GM23248 (cell line): ENCODE results near the gene SVEP1. TPM values are rescaled to one million over a fixed set of nuclear protein-coding genes. Genes with fewer than 3 reads are reported as not detected.

Experiments
- DNase-seq: peaks from one replicate; pipeline ENCODE4 v3.0.0-alpha.2; 2015
- H2AFZ ChIP-seq: fragments of 200-600 bp; sonication (generic); 2 replicates; pipeline ENCODE4 v1.6.1; 2016; ENCODE audit warnings: antibody characterized with exemption
- H3F3A ChIP-seq: fragments of 200-600 bp; sonication (generic); 2 replicates; pipeline ENCODE4 v1.6.1; 2016; ENCODE audit warnings: mild to moderate bottlenecking, antibody characterized with exemption, mixed run types; ENCODE audit not compliant: insufficient read depth
- H3K27ac ChIP-seq: fragments of 200-600 bp; sonication (generic); 2 replicates; pipeline ENCODE4 v1.5.1; 2016; ENCODE audit warnings: mild to moderate bottlenecking
- H3K27me3 ChIP-seq: fragments of 200-600 bp; sonication (generic); replicated peaks from 2 replicates; pipeline ENCODE4 v1.6.1; 2016; ENCODE audit warnings: mild to moderate bottlenecking; ENCODE audit not compliant: insufficient read depth
- H3K36me3 ChIP-seq: fragments of 200-600 bp; sonication (generic); 2 replicates; pipeline ENCODE4 v1.6.1; 2016; ENCODE audit warnings: low read depth, mild to moderate bottlenecking
- H3K4me1 ChIP-seq: fragments of 200-600 bp; sonication (generic); 2 replicates; pipeline ENCODE4 v1.6.1; 2016; ENCODE audit warnings: mild to moderate bottlenecking; ENCODE audit not compliant: insufficient read depth
- H3K4me2 ChIP-seq: fragments of 200-600 bp; sonication (generic); one replicate; pipeline ENCODE4 v1.6.1; 2016; ENCODE audit warnings: mild to moderate bottlenecking; ENCODE audit not compliant: unreplicated experiment
- H3K4me3 ChIP-seq: fragments of 200-600 bp; sonication (generic); 2 replicates; pipeline ENCODE4 v1.5.1; 2016; ENCODE audit warnings: mild to moderate bottlenecking
- H3K79me2 ChIP-seq: fragments of 200-600 bp; sonication (generic); 2 replicates; pipeline ENCODE4 v1.6.1; 2016; ENCODE audit warnings: mild to moderate bottlenecking; ENCODE audit not compliant: insufficient read depth
- H3K9ac ChIP-seq: fragments of 200-600 bp; sonication (generic); 2 replicates; pipeline ENCODE4 v1.6.1; 2016; ENCODE audit warnings: mild to moderate bottlenecking
- H3K9me2 ChIP-seq: fragments of 200-600 bp; sonication (generic); 2 replicates; pipeline ENCODE4 v1.6.1; 2016; ENCODE audit warnings: mixed run types, mild to moderate bottlenecking, moderate library complexity; ENCODE audit not compliant: insufficient read depth
- H3K9me3 ChIP-seq: fragments of 200-600 bp; sonication (generic); one replicate; pipeline ENCODE4 v1.6.1; 2017; ENCODE audit warnings: low read depth
- H4K20me1 ChIP-seq: fragments of 200-600 bp; sonication (generic); 2 replicates; pipeline ENCODE4 v1.6.0; 2016; ENCODE audit not compliant: insufficient read depth
- EZH2 ChIP-seq: fragments of 200-600 bp; sonication (generic); IDR thresholded peaks from 2 replicates; pipeline ENCODE4 v1.6.1; 2018; ENCODE audit warnings: antibody characterized with exemption, mild to moderate bottlenecking; ENCODE audit not compliant: insufficient read depth, poor library complexity, severe bottlenecking
- EZH2phosphoT487 ChIP-seq: fragments of 200-600 bp; sonication (generic); IDR thresholded peaks from 2 replicates; pipeline ENCODE4 v1.6.1; 2018; ENCODE audit warnings: antibody characterized with exemption, moderate library complexity, mild to moderate bottlenecking, low read depth; ENCODE audit not compliant: insufficient read depth
- WGBS, 2 experiments: methylation state at CpG; one replicate each; pipeline ENCODE4 v1.1.6; 2015 to 2017; ENCODE audit warnings: low lambda C conversion rate in 2 of 2, low coverage in 1 of 2; ENCODE audit errors: missing lambda C conversion rate in 2 of 2; 5-methylcytosine and 5-hydroxymethylcytosine counted together
- in situ Hi-C: fragments of 300-500 bp; cut with MboI; formaldehyde crosslinking; loops from 2 replicates; pipeline ENCODE4 v1.15.0; 2020
- polyA plus RNA-seq: library from polyadenylated mRNA; unstranded; fragments of >200 nt; fragmentation: Nextera tagmentation; extraction: Ambion mirVana; gene quantifications from 2 replicates; pipeline ENCODE4 v1.2.1, GENCODE V29; 2016
- total RNA-seq: library from RNA; depleted of rRNA; stranded (reverse); fragments of >200 nt; shearing (Covaris generic); gene quantifications from 2 replicates; pipeline ENCODE4 v1.2.3, GENCODE V29; 2014

The SVEP1 gene
- total and polyA plus RNA-seq, 2 experiments from 2014 or later = 13.6 to 47.3 TPM

DNA sequence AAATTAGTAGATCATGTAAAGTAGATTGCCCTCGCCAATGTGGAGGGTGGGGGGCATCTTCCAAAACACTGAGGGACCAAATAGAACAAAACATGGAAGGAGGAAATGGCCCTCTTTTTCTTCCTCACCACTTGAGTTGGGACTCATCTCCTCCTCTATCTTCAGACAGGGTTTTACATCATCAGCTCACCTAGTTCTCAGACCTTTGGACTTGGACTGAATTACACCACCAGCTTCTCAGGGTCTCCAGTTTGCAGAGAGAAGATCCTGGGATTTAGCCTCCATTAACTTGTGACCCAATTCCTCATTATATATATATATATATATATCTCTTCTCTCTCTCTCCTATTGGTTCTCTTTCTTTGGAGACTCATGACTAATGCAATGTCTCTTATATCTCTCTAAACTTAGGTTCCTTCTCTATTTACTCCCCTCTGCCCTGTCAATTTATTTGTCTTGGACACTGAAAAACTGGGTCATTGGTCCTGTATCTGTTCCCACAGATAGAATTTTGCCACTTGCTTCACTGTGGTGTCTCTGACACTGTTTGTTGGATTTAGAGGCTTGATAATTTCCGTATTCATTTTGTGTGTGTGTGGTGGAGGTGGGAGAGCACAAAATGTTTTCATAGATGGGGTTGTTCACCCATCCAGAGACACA lies 187.6 kb downstream of the SVEP1 start:
- Histone ChIP-seq H3K4me2 (no peak overlapping the region), H3K36me3 (peaks cover 10% of the 10 kb centered on the region; the same call in 1 of the 2 replicates)
- 90 to 92% methylated on average over 2 of the region's 2 CpGs for WGBS, 2 experiments

GRCh38 chr9:110389148-110389750 lies 190.3 kb downstream of the SVEP1 start:
- no peaks in the 10 kb centered on the region for H3K9me2 ChIP-seq
- in situ Hi-C loops = no loop called here
- H4K20me1 ChIP-seq = 0 out of 2 replicates have a peak, but pooled peaks cover 4% of the 10 kb centered on the region
- no peaks in the 10 kb centered on the region for H3K27me3 ChIP-seq
- H3K9ac ChIP-seq = no peak overlapping the region
- WGBS, 2 experiments = 79% methylated on average over 3 of the region's 3 CpGs
- no peak for TF ChIP-seq EZH2phosphoT487
- TF ChIP-seq EZH2 = no peak
- peaks cover 32% of the 10 kb centered on the region for H3K36me3 ChIP-seq
- no peaks in the 10 kb centered on the region for H3K79me2 ChIP-seq
- no peaks in the 10 kb centered on the region for H3F3A ChIP-seq
- H3K4me2 ChIP-seq = no peak overlapping the region
- no peak overlapping the region for H2AFZ ChIP-seq
- H3K4me3 ChIP-seq = no peak overlapping the region
- H3K9me3 ChIP-seq = no peaks in the 10 kb centered on the region
- no peak for DNase-seq
- H3K4me1 ChIP-seq = no peaks in the 10 kb centered on the region
- H3K27ac ChIP-seq = no peak overlapping the region

More for the DNA sequence above, 187.6 kb downstream of the SVEP1 start:
- in situ Hi-C loops = no loop called here
- no peak for DNase-seq
- no peaks in the 10 kb centered on the region for H3K79me2 ChIP-seq
- TF ChIP-seq EZH2phosphoT487 (no peak), EZH2 (no peak)
- H3K9ac ChIP-seq = no peak overlapping the region
- no peaks in the 10 kb centered on the region for H3F3A ChIP-seq
- H3K9me3 ChIP-seq = no peaks in the 10 kb centered on the region
- no peaks in the 10 kb centered on the region for H3K4me1 ChIP-seq
- no peaks in the 10 kb centered on the region for H3K9me2 ChIP-seq
- 0 out of 2 replicates have a peak, but pooled peaks cover 4% of the 10 kb centered on the region for H4K20me1 ChIP-seq
- no peak overlapping the region for H2AFZ ChIP-seq
- no peak overlapping the region for H3K4me3 ChIP-seq
- no peaks in the 10 kb centered on the region for H3K27me3 ChIP-seq
- no peak overlapping the region for H3K27ac ChIP-seq

DNA sequence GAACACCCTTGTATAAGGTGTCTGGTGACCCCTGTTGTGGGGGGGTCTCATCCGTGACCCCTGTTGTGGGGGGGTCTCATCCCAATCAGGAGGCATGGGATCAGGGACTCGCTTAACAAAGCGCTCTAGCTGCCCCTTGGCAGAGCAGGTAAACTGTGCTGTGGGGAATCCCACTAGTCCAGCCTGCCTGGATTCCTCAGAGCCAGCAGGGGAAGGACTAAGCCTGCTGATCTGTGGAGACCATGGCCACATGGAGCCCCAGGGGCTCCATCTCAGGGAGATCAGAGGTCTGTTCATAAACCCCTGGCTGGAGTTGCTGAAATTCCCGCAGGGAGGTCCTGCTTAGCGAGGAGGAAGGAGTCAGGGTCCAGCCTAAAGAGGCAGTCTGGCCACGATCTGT lies 196.1 kb downstream of the SVEP1 start:
- no peaks in the 10 kb centered on the region for H3F3A ChIP-seq
- H2AFZ ChIP-seq = no peak overlapping the region
- no peaks in the 10 kb centered on the region for H3K4me1 ChIP-seq
- H3K79me2 ChIP-seq = no peaks in the 10 kb centered on the region
- H4K20me1 ChIP-seq = no peaks in the 10 kb centered on the region
- H3K9me3 ChIP-seq = no peaks in the 10 kb centered on the region
- DNase-seq = no peak
- H3K27me3 ChIP-seq = no peaks in the 10 kb centered on the region
- H3K27ac ChIP-seq = no peak overlapping the region
- no peak for TF ChIP-seq EZH2phosphoT487
- no peak for TF ChIP-seq EZH2
- H3K9ac ChIP-seq = no peak overlapping the region
- H3K4me3 ChIP-seq = no peak overlapping the region
- H3K4me2 ChIP-seq = no peak overlapping the region
- no peaks in the 10 kb centered on the region for H3K9me2 ChIP-seq
- in situ Hi-C loops = no loop called here
- WGBS, 2 experiments = 90 to 93% methylated on average over 6 of the region's 6 CpGs
- H3K36me3 ChIP-seq = peaks cover 60% of the 10 kb centered on the region

GRCh38 chr9:110382731-110383130 lies 196.8 kb downstream of the SVEP1 start:
- Histone ChIP-seq H3K4me1 (no peaks in the 10 kb centered on the region), H3K79me2 (no peaks in the 10 kb centered on the region), H3K9me2 (no peaks in the 10 kb centered on the region), H3K36me3 (peaks cover 66% of the 10 kb centered on the region), H3K27ac (no peak overlapping the region), H3K4me2 (no peak overlapping the region), H3K9me3 (no peaks in the 10 kb centered on the region), H3F3A (no peaks in the 10 kb centered on the region), H2AFZ (no peak overlapping the region), H3K27me3 (no peaks in the 10 kb centered on the region), H4K20me1 (no peaks in the 10 kb centered on the region), H3K9ac (no peak overlapping the region), H3K4me3 (no peak overlapping the region)
- 74 to 82% methylated on average over 4 of the region's 4 CpGs for WGBS, 2 experiments
- no peak for TF ChIP-seq EZH2
- TF ChIP-seq EZH2phosphoT487 = no peak
- no peak for DNase-seq
- in situ Hi-C loops = no loop called here
